HL-60 (cell line): ENCODE measurements around the gene NUP155.

Experiments used
- GABPA ChIP-seq: IDR thresholded peaks from 2 replicates; pipeline ENCODE4 v1.6.1; 2012; ENCODE audit warnings: low read depth
- POLR2AphosphoS5 ChIP-seq: IDR thresholded peaks from 2 replicates; pipeline ENCODE4 v1.6.1; 2012; ENCODE audit warnings: low read depth
- SPI1 ChIP-seq: IDR thresholded peaks from 2 replicates; pipeline ENCODE4 v1.6.1; 2012; ENCODE audit warnings: low read depth, mild to moderate bottlenecking, borderline replicate concordance
- TF ChIP-seq, protein P1 (sequence below): IDR thresholded peaks from one replicate; pipeline ENCODE4 v1.5.1; 2011; ENCODE audit warnings: low read length, control low read depth, inconsistent platforms; ENCODE audit not compliant: insufficient read depth
- TF ChIP-seq, protein P2 (sequence below): IDR thresholded peaks from 2 replicates; pipeline ENCODE4 v1.6.1; 2012; ENCODE audit warnings: low read depth; ENCODE audit not compliant: insufficient replicate concordance

DNA sequence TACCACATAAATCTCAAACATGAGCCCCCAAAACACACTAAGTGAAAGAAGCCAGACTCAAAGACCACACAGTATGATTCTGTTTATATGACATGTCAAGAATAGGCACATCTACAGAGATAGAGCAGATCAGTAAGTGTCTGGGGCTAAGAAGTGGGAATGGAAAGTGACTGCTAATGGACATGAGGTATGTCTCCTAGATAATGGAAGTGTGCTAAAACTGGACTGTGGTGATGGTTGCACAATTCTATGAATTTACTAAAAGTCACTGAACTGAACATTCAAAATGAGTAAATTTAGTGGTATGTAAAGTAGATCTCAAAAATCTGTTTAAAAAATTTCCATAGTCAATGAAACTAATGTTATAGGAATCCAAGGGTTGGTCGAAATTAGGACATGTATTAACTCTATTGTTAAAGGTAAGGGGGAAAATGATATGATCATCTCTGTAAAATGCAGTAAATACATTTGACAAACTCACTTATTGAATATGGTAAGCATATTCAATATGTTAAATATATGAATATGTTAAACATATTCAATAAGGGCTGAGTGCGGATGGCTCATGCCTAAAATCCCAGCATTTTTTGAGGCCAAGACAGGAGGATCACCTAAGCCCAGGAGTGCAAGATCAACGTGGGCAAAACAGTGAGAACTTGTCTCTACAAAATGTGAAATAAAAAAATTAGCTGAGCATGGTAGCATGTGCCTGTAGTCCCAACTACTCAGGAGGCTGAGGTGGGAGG is 51.7 kb downstream of the NUP155 start:
- TF ChIP-seq, protein P1, sequence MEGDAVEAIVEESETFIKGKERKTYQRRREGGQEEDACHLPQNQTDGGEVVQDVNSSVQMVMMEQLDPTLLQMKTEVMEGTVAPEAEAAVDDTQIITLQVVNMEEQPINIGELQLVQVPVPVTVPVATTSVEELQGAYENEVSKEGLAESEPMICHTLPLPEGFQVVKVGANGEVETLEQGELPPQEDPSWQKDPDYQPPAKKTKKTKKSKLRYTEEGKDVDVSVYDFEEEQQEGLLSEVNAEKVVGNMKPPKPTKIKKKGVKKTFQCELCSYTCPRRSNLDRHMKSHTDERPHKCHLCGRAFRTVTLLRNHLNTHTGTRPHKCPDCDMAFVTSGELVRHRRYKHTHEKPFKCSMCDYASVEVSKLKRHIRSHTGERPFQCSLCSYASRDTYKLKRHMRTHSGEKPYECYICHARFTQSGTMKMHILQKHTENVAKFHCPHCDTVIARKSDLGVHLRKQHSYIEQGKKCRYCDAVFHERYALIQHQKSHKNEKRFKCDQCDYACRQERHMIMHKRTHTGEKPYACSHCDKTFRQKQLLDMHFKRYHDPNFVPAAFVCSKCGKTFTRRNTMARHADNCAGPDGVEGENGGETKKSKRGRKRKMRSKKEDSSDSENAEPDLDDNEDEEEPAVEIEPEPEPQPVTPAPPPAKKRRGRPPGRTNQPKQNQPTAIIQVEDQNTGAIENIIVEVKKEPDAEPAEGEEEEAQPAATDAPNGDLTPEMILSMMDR, result no peak
- TF ChIP-seq, protein P2, sequence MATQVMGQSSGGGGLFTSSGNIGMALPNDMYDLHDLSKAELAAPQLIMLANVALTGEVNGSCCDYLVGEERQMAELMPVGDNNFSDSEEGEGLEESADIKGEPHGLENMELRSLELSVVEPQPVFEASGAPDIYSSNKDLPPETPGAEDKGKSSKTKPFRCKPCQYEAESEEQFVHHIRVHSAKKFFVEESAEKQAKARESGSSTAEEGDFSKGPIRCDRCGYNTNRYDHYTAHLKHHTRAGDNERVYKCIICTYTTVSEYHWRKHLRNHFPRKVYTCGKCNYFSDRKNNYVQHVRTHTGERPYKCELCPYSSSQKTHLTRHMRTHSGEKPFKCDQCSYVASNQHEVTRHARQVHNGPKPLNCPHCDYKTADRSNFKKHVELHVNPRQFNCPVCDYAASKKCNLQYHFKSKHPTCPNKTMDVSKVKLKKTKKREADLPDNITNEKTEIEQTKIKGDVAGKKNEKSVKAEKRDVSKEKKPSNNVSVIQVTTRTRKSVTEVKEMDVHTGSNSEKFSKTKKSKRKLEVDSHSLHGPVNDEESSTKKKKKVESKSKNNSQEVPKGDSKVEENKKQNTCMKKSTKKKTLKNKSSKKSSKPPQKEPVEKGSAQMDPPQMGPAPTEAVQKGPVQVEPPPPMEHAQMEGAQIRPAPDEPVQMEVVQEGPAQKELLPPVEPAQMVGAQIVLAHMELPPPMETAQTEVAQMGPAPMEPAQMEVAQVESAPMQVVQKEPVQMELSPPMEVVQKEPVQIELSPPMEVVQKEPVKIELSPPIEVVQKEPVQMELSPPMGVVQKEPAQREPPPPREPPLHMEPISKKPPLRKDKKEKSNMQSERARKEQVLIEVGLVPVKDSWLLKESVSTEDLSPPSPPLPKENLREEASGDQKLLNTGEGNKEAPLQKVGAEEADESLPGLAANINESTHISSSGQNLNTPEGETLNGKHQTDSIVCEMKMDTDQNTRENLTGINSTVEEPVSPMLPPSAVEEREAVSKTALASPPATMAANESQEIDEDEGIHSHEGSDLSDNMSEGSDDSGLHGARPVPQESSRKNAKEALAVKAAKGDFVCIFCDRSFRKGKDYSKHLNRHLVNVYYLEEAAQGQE, result no peak
- TF ChIP-seq POLR2AphosphoS5, result no peak
- TF ChIP-seq GABPA, result no peak
- TF ChIP-seq SPI1, result no peak
